Suppressor macrophage treated with lipopolysaccharide for 4 hours (primary cell): Measurements from ENCODE around the gene NCOA7.

ENCODE experiments used
- DNase-seq: peaks from one replicate; pipeline ENCODE4 v3.0.0-alpha.2; 2020

Gene NCOA7

DNA sequence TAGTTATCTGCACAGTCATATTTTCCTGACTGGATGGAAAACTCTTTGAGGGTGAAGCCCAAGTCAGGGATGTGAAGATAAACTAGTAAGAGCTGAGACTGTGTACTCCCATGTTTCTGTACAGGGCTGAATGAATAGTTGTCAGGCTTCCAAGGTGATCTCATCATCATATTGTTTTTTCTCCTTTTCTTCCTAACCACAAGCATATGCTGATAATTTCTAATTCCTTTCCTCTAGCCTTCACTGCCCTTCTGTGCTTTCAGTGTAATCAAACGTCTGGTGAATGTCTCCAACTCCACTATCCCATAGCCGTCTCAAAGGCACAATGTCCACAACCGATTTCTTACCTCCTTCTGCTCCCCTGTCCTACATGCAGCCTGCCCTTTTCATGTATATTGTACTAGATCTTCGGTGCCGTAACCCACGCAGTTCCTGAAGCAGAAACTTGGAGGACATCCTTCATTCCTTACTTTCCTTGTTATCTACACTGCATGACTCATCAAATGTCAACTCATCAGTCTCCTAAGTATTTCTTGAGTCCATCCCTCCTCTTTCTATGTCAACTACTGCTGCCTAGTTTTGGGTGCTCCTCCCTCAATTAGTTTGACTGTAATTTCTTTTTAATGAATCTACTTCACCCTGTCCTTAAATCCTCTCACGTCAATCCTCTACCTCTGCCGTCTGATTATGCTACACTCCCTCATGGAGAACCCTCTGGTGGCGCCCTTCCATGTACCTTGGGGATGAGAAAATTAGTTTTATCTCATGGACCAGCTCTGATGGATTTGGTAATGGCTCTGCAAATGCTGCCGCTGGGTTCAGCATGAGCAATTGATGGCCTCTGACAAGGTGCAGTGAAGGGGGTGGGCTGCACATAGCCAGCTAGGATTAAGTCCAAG is 21.9 kb downstream of the NCOA7 start:
- DNase-seq: no peak

DNA sequence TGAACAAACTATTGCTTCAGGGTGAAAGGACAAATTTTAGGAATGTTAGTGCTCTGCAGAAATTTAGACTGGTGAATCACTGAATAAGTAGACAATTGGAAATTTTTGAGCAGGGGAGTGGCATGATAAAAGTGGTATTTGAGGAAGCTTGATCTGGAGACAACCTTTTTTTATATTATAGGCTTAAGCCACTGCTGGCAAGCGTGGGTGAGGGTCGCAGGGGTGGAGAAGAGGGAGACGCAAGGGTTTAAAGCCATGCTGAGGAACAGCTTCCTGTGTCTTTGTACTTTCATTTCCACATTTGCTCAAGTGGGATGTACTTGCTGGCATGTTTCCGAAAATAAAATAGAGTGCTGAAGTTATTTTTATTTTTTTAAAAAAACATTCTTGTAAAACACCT is 23.7 kb downstream of the NCOA7 start:
- DNase-seq: peak; percentile 64

DNA sequence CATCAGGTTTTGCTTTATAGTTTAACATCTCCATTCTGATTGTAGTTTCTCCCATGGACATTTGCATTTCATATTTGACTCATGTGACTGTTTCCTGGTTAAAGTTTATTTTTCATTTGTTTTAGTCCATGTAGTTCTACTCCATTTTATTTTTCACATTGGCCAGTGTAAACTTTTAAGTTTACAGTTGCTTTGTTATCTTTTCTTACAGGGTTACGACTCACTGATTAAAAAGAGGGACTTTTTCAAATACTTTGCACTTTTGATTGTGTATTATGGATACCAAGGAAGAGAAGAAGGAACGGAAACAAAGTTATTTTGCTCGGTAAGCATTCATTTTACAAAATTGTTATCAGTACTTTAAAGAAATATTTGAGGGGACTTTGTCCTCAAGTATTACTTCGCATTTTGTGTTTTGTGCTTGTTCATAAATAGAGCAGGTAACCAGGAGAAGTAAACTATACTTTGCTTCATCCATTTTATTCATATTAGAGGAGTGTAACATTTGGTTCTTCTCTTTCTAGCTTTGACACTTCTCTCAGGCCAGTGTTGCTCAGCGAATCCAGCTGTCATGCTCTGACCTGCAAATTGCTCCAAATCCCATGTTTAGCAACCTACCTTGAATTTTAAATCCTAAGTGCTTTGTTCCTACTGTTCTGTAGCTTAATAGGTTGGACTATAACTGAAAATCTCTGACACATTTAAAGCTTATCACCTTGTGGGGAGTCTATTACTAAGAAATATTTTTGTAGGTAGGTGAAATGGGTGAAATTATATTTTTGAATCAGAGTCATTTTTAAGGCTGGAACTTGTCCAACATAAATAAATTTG is 24.5 kb downstream of the NCOA7 start:
- no peak for DNase-seq

DNA sequence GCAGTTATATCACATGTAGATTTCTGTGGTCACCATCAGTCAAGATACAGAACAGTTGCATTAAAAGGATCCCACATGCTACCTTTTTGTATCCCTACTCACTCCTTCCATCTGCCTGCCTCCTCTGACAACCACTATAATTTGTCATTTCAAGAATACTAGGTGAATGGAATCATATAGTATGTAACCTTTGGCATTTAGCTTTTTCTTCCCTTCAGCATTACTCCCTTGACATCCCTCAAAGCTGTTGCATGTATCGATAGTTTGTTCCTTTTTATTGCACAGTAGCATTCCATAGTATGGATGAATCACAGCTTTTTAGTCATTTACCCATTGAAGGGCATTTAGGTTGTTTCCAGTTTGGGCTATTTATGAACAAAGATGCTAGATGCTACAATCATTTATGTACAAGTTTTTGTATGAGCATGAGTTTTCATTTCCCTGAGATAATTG is 26.1 kb downstream of the NCOA7 start:
- peak; percentile 65 for DNase-seq

DNA sequence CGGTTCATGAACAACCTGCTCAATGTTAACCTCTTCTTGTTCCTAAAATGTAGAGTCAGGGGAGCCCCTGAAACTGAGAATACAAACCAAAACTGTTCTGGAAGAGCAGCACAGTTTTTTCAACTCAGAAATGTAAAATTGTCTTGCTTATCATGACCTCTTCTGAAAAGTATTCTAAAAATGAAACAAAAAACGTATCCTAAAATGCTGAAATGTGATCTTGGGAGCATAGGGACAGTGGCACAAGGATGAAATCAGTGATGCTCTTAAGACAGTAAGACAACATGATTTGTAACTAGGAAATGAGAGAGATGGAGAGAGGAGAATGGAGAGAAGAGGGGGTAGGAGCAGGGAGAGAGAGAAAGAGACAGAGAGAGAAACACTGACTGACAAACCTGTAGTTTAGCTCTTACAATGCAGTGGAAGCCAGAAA is 27.5 kb downstream of the NCOA7 start:
- DNase-seq: no peak

DNA sequence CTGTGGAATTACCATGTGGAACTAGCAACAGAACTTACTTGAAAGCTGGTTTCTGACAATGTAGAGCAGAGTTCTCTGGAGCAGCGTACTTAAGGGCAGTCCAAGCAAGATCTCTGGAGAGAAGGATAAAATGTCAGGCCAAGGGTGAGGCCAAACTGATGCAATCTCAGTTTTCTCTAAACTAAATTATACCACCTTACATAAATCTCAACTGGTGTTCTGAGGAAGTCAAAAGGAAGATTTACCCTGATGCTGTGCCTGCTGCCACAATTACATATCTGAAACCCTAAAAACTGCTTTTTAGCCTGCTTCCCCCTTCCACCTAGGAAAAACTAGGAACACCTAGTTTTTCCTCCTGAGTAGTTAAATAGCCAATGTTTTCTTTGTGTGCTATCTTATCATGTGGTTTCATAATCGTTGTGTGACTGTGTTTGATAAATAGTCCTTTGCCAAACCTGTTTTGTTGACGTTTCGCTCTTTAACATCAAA is 28.1 kb downstream of the NCOA7 start:
- no peak for DNase-seq

DNA sequence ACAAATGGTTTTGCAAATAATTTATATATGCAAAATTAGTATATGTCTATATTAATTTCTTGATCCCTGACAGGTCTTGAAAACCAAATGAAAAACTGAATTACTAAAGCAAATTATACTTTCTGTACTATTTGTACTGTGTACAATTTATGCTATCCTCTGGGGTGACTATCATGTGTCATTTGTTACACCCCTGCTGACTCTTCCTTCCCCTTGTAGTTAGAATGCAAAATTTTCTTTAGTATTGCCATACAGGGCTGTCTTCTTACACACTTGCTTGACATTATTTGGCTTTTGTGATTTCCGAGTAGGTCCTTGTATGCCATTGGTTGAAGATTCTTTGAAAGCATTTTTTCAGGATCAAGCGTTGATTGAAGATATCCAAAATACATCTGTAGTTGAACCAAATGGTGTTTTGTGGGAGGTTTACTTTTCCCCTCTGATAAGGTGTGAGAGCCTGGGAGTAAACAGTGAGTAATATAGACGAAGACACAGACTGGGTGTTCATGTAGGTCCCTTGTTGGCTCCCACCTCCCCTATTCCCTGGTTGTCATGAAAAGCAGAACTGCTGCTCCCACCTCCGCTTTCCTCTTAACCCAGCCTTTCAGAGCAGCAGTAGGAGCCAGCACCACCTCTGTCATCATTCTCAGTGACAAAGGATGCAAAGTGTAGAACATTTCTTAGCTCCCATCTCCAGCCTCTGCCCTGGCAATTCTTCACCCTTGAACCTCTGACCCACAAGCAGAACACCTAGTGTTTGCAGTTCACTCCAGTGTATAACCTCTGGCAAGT is 29.0 kb downstream of the NCOA7 start:
- DNase-seq: no peak

DNA sequence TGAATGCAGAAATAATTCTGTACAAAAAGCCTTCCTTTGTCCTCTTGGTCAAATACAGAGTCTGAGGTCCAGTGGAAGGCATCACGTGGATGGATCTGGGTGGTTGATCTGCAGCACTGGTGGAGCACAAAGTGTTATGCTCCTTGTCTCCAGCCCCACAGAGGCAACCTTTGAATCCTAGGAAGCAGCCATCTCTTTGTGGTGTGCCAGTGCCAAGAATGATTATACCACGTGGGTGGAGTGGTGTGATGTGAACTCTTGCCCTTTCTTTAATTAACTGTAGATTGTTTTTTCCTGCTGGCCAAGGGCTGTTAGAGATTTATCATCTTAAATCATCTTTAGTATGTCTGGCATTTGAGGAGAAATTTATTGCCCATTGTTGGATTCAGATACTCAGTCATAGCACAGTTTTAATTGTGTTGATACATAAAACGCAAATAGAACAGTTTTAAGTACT is 31.1 kb downstream of the NCOA7 start:
- no peak for DNase-seq

DNA sequence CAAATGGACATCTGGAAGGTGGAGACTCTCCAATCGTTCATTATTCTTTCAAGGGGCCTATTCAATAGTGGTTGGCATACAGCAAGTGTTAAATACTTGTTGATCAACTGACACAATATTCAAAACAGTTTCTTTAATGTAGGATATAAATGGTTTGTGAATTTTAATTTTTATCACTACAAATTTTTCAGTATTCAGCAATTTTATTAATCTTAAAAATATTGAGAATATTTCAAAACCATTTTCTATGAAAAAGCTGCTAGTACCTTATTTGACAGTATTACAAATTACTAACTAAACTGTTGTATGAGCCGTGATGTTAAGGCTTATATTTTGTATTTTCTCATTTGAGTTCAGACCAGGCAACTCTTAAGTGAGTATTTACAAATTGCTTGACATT is 32.4 kb downstream of the NCOA7 start:
- DNase-seq: no peak

DNA sequence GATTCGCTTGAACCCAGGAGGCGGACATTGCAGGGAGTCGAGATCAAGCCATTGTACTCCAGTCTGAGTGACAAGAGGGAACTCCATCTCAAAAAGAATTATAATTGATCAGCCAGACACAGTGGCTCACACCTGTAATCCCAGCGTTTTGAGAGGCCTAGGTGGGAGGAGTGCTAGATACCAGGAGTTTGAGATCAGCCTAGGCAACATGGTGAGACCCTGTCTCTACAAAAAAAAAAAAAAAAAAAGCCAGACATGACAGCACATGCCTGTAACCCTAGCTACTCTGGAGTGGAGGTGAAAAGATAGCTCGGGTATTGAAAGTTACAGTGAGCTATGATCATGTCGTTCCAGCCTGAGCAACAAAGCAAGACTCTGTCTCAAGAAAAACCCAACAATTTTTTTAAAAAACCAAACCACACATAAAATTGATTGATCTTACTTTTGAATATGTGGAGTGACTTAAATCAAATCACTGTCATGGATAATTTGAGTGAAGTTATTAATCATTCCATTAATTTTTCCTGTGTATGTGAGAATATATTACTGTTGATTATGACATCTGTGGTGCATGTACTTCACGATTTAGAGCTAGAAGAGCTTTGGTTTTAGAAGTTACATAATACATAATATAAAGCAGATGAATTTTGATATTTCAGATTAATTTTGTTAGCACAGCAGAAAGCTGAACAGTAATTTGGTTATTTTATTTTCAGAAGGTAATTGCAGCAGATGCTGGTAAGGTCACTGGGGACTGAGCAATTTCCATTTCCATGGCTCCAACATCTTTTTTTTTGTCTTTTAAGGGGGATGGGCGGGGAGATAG is 34.4 kb downstream of the NCOA7 start:
- no peak for DNase-seq

DNA sequence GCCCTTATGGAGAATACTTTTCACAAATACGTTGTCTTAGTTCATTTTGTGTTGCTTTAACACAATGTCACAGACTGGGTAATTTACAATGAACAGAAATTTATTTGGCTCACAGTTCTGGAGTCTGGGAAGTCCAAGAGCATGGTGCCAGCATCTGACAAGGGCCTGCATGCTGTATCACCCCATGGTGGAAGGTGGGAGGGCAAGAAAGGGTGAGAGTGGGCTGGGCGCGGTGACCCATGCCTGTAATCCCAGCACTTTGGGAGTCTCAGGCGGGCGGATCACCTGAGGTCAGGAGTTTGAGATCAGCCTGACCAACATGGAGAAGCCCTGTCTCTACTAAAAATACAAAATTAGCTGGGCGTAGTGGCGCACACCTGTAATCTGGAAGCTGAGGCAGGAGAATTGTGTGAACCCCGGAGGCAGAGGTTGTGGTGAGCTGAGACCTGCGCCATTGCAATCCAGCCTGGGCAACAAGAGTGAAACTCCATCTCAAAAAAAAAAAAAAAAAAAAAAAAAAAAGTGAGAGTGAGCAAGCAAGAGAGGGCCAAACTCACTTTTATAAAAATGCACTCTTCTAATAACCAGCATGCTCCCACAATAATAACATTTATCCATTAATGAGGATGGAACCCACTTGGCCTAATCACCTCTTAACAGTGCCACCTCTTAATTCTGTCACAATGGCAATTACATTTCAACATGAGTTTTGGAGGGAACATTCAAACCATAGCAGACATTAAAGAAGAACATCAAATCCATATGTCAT is 36.1 kb downstream of the NCOA7 start:
- no peak for DNase-seq

DNA sequence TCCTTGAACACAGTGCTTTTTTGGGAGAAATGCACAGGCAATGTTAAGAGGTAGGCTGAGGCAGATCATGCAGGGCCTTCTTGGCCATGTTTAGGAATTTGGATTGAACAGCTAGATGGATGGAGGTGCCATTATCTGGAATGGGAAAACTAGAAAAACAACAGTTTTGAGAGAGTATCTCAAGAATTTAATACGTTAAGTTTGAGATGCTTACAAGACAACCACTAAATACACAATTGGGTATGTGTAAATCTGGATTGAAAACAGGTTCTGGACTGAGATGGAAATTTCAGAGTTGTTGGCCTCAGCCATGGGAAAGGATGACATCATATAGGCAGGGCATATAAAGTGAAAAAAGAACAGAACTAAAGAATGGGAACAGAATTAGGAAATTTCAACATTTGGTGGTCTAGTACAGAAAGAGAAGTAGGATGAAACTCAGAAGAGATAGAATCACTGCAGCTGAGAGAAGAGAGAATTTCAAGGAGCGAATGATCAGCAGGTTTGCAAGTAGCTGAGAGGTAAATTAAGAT is 37.1 kb downstream of the NCOA7 start:
- peak; percentile 67 for DNase-seq

DNA sequence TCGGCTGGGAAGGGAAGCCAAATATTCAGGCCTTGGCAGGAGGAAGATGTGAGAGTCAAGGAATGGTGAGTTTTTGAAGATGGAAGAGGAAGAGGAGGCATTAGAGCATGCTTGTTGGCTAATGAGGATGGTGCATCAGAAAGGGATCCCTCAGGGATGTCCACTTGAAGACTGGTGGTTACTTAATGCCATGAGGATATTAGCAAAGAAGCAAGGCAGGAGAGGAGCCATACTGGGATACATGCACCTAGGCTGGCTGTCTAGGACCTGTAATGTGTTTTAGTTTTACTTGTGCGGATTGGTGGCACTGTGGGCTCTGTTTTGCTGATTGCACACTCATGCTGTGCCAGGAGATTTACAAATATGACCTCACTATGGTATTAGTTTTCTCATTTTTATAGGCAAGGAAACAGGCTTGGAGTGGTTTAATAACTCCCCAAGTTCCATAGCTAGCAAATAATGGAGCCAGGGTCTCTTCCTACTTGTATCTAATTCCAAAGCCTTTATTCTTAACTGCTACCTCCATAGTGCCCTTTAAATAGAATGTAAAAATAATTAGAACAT is 37.8 kb downstream of the NCOA7 start:
- no peak for DNase-seq

DNA sequence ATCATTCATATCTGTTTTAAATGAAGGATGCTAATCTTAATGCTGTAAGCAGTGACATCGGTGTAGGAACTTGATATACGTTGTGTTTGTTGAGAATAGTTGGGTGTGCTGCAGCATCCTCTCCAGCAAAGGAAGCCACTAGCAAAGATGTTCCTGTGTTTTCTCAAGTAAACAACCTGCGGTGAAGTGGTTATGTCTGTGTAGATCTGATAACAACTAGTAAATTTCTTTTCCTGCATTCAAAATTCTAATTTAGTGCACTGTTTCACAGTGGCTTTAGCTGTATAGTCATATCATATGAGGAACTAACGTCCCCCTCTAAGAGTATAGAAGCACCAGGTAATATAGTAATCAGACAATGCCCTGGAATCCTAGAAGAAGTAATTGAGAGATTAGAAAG is 38.7 kb downstream of the NCOA7 start:
- DNase-seq: no peak

DNA sequence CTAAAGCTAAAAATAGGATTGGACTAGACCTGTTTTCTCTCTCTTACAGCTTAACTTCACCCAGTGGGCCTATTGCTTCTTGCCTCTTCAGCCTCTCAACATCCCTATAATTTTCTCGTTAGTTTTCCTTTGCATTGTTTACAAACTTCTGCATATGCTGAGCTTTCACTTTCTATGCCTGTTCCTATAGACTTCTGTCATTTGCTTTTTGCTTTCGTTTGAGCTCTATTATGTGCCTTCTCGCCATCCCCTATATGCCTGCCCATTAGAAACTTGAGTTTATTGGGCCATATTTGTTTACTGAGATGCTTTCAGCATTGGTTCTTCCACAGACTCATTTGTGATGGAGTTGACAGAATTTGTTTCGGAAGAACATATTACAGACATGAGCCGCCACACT is 40.9 kb downstream of the NCOA7 start:
- DNase-seq: peak; percentile 73

DNA sequence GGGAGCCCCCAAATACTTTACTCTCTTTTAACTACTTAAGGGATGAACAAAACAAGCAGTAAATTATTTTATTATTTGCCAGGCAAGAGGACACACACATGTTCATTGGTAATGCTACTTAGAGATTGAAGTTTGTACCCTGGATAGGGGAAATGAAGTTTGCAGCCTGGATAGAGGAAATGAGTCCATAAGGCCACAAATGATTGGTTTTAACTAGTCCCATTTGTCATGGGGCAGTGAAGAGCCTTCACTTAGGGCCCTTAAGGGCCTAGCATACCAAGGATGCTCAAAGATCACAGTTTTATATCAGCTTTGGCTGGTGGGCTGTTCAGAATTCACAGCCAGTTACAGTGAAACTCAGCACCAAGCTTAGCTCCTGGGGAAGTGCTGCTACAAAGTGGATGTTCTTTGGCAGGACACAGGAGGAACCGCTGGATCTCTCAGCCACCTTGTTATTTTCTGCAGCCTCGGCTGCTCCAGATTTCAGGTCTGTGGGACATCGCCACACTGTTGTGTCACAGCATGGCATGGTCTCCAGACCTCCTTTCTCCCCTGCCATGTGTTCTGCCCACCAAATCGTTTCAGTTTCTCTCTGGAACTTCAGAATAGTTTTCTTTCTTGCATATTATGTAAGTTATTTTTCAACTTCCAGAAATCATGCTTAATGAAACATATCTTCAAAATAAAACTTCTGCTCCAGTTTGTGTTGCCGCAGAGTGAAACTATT is 41.8 kb downstream of the NCOA7 start:
- DNase-seq: peak; percentile 46

DNA sequence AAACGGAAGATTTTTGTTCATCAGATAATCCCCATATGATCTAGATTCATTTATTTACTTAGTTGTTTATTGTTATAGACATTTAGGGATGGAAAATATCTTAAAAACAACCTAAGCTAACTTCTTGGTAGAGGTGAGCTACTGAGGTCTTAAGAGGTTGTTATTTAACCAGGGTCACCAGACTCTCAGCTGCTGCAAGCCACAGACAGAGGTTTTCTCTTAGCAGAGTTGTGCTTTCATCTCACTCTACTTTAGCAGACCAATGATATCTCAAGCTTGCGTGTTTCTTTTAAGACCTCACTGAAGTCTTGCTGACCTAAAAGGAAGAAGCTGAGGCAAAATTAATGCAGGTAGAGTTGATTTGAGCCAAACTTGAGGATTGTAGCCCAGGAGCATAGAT is 43.6 kb downstream of the NCOA7 start:
- no peak for DNase-seq

DNA sequence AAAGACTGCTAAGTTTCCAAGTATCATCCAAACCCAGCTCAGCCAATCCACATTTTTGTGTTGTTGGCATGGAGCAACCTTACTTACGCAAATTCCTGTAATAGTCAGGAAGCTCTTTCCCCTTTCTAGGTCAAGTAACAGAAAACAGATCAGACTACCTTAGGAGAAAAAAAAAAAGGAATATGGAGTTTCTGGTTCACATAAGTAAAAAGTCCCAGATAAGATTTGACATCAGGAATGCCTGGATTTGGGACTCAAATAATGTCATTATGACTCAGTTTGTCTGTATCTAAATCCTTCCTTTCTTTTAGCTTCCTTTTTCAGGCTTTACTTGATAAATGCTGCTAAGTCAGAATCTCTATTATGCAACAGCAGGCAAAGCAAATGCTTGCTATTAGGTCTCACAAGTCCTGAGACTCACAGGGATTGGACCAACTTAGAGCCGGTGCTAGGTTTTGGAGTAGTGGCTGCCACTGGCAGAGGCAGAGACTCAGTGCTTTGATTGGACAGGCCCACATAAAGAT is 44.5 kb downstream of the NCOA7 start:
- DNase-seq: peak; percentile 71

DNA sequence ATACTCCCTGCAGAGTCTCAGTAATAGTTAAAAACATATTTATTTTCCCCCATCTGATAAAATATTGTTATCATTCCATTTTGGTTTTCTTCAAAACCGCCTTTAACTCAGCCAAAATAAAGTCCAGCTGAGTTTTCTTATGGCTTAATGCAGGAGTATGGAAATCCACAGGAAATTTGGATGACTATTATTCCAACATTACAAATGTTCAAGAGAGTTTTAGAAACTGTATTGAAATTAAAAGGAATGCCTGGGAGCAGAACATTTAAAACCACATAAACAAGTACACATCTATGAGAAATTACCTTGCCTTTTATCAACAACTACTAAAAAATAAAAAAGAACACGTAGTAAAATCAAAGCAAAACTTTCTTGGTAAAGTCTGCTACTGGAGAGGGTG is 45.7 kb downstream of the NCOA7 start:
- DNase-seq: no peak

DNA sequence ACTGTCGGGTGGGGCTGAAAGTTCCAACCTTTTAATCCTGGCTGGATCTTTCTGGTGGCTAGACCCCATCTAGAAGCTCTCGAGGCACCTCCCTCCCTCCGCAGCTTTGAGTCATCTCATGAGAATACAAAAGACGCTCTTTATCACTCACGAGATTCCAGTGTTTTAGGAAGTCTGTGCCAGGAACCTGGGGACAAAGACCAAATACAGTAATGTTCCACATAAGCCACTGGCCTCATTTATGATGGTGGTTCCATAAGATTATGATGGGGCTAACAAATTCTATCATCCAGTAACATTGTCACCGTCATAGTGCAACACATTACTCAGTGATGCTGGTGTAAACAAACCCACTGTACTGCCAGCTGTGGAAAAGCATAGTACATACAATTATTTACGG is 48.7 kb downstream of the NCOA7 start:
- DNase-seq: no peak
